ENCODE measurements around the gene PRKCG. TPM values are rescaled to one million over a fixed set of nuclear protein-coding genes. Genes with fewer than 3 reads are reported as not detected.
"Not testable (repeated sequence)": the region's sequence is repeated elsewhere in the genome, so short reads cannot be mapped to it uniquely, and the experiment has no call there.

PRKCG gene
- total RNA-seq, 4 donors from 2014 or later: not detected

DNA sequence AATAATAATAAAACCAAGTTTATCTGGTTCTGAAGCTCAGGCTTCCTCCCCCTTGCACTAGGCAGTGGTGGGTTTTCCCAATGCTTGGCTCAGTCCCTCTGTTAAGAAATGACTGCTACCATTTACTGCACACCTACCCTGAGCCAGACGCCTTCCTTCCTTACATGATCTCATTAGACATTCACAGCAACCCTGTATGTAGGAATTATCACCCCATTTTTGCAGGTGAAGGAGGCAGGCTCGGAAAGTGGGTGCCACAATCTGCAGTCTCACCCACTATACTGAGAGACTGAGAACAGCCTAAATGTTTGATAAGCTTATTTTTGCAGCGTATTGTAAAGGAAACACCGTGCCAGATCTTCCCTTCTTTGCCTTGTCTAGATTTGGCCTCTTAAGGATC lies 62.4 kb downstream of the PRKCG start:
- no peak for ATAC-seq
- H3K27me3 ChIP-seq: peaks cover 92% of the 10 kb centered on the region
- no peak overlapping the region for H3K27ac ChIP-seq
- WGBS, 2 donors (ENCODE audit: low coverage in 1 of 2): 80 to 86% methylated on average over 4 of the region's 4 CpGs
- no peaks in the 10 kb centered on the region for H3K36me3 ChIP-seq
- no peak overlapping the region for H3K4me3 ChIP-seq
- TF ChIP-seq, protein P1, sequence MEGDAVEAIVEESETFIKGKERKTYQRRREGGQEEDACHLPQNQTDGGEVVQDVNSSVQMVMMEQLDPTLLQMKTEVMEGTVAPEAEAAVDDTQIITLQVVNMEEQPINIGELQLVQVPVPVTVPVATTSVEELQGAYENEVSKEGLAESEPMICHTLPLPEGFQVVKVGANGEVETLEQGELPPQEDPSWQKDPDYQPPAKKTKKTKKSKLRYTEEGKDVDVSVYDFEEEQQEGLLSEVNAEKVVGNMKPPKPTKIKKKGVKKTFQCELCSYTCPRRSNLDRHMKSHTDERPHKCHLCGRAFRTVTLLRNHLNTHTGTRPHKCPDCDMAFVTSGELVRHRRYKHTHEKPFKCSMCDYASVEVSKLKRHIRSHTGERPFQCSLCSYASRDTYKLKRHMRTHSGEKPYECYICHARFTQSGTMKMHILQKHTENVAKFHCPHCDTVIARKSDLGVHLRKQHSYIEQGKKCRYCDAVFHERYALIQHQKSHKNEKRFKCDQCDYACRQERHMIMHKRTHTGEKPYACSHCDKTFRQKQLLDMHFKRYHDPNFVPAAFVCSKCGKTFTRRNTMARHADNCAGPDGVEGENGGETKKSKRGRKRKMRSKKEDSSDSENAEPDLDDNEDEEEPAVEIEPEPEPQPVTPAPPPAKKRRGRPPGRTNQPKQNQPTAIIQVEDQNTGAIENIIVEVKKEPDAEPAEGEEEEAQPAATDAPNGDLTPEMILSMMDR (IDR thresholded peaks at IDR 0.05): no peak
- TF ChIP-seq POLR2AphosphoS5 (IDR thresholded peaks at IDR 0.05) (no peak), POLR2A (IDR thresholded peaks at IDR 0.05) (no peak), EP300 (IDR thresholded peaks at IDR 0.05) (no peak)
- no peaks in the 10 kb centered on the region for H3K9me3 ChIP-seq
- H3K4me1 ChIP-seq: no peaks in the 10 kb centered on the region

DNA sequence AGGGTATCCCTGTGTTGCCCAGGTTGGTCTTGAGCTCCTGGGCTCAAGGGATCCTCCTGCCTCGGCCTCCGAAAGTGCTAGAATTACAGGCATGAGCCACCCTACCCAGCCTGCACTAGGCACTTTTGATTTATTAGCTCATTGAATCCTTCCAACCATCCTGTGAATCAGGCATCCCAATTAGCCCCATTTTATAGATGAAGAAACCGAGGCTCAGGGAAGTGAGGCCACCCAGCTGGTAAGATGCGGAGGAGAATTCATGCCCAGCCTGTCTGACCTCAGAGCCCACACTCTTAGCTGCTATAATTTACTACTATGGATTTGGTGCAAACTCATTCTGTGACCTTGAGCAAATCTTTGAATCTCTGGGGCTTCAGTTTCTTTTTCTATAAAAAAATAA lies 62.9 kb downstream of the PRKCG start:
- WGBS, 2 donors (ENCODE audit: low coverage in 1 of 2): 78 to 83% methylated on average over 3 of the region's 4 CpGs
- no peak overlapping the region for H3K4me3 ChIP-seq
- ATAC-seq: no peak
- no peaks in the 10 kb centered on the region for H3K4me1 ChIP-seq
- H3K27me3 ChIP-seq: peaks cover 91% of the 10 kb centered on the region
- TF ChIP-seq, protein P1 (IDR thresholded peaks at IDR 0.05): no peak
- TF ChIP-seq EP300 (IDR thresholded peaks at IDR 0.05): no peak
- TF ChIP-seq POLR2AphosphoS5 (IDR thresholded peaks at IDR 0.05): no peak
- no peak for TF ChIP-seq POLR2A (IDR thresholded peaks at IDR 0.05)
- H3K9me3 ChIP-seq: no peaks in the 10 kb centered on the region
- H3K36me3 ChIP-seq: no peaks in the 10 kb centered on the region
- H3K27ac ChIP-seq: no peak overlapping the region

DNA sequence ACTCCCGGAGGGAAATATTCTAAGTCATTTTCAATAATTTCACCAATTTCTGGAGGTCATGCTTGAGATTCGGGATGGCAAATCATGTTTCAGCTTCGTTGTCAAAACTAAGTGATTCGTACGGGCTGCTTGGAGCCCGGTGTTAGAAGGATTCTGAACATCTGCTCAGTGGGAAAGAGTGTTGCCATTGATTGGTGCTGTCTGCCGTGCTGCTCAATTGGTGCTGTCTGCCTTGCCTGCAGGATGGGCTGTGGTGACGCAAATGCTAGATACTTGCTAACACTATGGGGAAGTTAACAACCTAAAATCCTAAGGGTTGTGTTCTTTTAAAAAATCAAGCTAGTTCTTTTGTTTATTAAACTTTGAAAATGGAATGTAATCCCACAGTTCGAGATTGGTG lies 63.4 kb downstream of the PRKCG start:
- Histone ChIP-seq H3K4me1 (no peaks in the 10 kb centered on the region), H3K36me3 (no peaks in the 10 kb centered on the region), H3K27ac (no peak overlapping the region), H3K27me3 (peaks cover 89% of the 10 kb centered on the region), H3K4me3 (no peak overlapping the region), H3K9me3 (no peaks in the 10 kb centered on the region)
- 17 to 32% methylated on average over 2 to 9 of the region's 9 CpGs for WGBS, 2 donors (ENCODE audit: low coverage in 1 of 2)
- no peak for TF ChIP-seq EP300 (IDR thresholded peaks at IDR 0.05)
- TF ChIP-seq, protein P1 (IDR thresholded peaks at IDR 0.05): no peak
- TF ChIP-seq POLR2A (IDR thresholded peaks at IDR 0.05): no peak
- ATAC-seq: no peak

DNA sequence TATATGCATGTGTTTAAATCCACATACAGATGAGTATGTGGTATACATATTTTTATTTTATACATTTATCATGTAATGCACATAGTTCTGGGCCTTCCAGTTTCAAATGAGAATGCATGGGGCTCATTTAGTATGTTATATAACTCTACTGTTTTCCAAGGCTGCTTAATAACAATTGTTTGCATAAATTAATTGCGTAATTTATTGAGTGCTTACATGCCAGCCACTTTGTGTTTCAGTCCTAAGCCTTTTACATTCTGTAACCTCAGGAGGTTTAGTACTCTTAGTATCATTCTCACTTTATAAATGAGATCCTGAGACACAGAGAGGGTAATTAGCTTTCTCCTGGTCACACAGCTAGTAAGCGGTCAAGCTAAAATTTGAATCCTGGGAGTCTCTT lies 64.0 kb downstream of the PRKCG start:
- no peak for ATAC-seq
- Histone ChIP-seq H3K4me1 (no peaks in the 10 kb centered on the region), H3K27ac (no peak overlapping the region), H3K9me3 (no peaks in the 10 kb centered on the region), H3K4me3 (no peak overlapping the region), H3K27me3 (peaks cover 89% of the 10 kb centered on the region), H3K36me3 (no peaks in the 10 kb centered on the region)
- 91 to 98% methylated on average over 1 to 2 of the region's 2 CpGs for WGBS, 2 donors (ENCODE audit: low coverage in 1 of 2)
- TF ChIP-seq POLR2AphosphoS5 (IDR thresholded peaks at IDR 0.05): no peak
- TF ChIP-seq, protein P1 (IDR thresholded peaks at IDR 0.05): no peak
- no peak for TF ChIP-seq EP300 (IDR thresholded peaks at IDR 0.05)
- TF ChIP-seq POLR2A (IDR thresholded peaks at IDR 0.05): no peak

DNA sequence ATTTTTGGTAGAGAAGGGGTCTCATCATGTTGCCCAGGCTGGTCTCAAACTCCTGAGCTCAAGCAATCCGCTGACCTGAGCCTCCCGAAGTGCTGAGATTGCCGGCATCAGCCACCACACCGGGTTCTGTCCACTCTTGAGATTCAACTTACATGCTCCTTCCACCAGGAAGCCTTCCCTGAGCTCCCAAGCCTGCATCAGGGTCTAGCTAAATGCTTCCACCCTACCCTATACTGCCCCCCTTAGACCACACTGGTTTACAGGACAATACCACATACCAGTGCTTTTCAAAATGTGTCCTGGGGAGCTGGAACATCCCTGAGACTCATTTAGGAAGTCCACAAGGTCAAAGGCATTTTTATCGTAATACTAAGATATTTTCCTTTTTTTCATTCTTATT lies 65.6 kb downstream of the PRKCG start:
- H3K27ac ChIP-seq: no peak overlapping the region
- H3K9me3 ChIP-seq: no peaks in the 10 kb centered on the region
- no peaks in the 10 kb centered on the region for H3K4me1 ChIP-seq
- H3K36me3 ChIP-seq: no peaks in the 10 kb centered on the region
- WGBS, 2 donors (ENCODE audit: low coverage in 1 of 2): 61 to 71% methylated on average over 4 to 5 of the region's 5 CpGs
- H3K4me3 ChIP-seq: no peak overlapping the region
- TF ChIP-seq EP300 (IDR thresholded peaks at IDR 0.05) (no peak), POLR2AphosphoS5 (IDR thresholded peaks at IDR 0.05) (no peak), POLR2A (IDR thresholded peaks at IDR 0.05) (no peak)
- TF ChIP-seq, protein P1 (IDR thresholded peaks at IDR 0.05): no peak
- ATAC-seq: no peak
- H3K27me3 ChIP-seq: peaks cover 88% of the 10 kb centered on the region

DNA sequence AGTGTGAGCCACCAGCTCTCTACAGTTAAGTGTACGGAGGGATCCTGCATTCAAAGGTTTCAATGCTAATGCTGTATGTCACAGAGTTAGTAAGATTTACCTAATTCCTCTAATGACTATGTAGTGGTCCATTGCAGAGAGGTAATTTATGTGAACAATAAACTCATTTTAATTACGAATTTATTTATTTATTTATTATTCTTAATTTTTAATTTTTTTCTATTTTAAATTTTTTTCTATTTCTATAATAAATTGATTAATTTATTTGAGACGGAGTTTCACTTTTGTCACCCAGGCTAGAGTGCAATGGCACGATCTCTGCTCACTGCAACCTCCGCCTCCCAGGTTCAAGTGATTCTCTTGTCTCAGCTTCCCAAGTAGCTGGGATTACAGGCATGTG lies 66.6 kb downstream of the PRKCG start:
- not testable (repeated sequence) for H3K36me3 ChIP-seq, H3K4me3 ChIP-seq, H3K27ac ChIP-seq, H3K9me3 ChIP-seq, H3K4me1 ChIP-seq, ATAC-seq
- WGBS, 2 donors (ENCODE audit: low coverage in 1 of 2): 65 to 81% methylated on average over 3 to 5 of the region's 5 CpGs
- H3K27me3 ChIP-seq: peaks cover 88% of the 10 kb centered on the region
